Measurements from ENCODE around the gene CDK5RAP1. TPM values are rescaled to one million over a fixed set of nuclear protein-coding genes. Genes with fewer than 3 reads are reported as not detected.
"Not testable (repeated sequence)": the region's sequence is repeated elsewhere in the genome, so short reads cannot be mapped to it uniquely, and the experiment has no call there.

CDK5RAP1 gene
- polyA plus RNA-seq, 2 of the 4 experiments (the other 2 are of a cell fraction): 39.6 to 39.7 TPM

GRCh38 chr20:33391722-33392415, 9.4 kb downstream of the CDK5RAP1 start:
- ChIA-PET CTCF (no interaction called here), POLR2A (interaction anchor here (1.1 kb wide), 1 partner anchor 720 kb away, joined by 5 read pairs; the partner anchor contains the start of gene EIF2S2)
- FAIRE-seq: no peak
- DNase-seq (ENCODE audit: low read depth in 1 of 2, low spot score in 1 of 2): no peak
- ATAC-seq: no peak
- Histone ChIP-seq H3K9me3 (no peaks in the 10 kb centered on the region), H3K27ac (no peak overlapping the region), H3K4me2 (no peak overlapping the region), H3K4me3 (no peak overlapping the region), H3K4me1 (peaks cover 13% of the 10 kb centered on the region)
- TF ChIP-seq HOXB13 (CRISPR knock-in tag; IDR thresholded peaks at IDR 0.05; ENCODE audit: low read depth): no peak
- no peak for TF ChIP-seq HOXB5 (CRISPR knock-in tag; IDR thresholded peaks at IDR 0.05)
- TF ChIP-seq POLR2AphosphoS2 (conservative IDR thresholded peaks at IDR 0.05; ENCODE audit: low read length): no peak
- no peak for TF ChIP-seq FOSB (CRISPR knock-in tag; IDR thresholded peaks at IDR 0.05)
- TF ChIP-seq RNF2 (IDR thresholded peaks at IDR 0.05; ENCODE audit: borderline replicate concordance, low read depth): no peak
- TF ChIP-seq NPAS2 (CRISPR knock-in tag; IDR thresholded peaks at IDR 0.05; ENCODE audit: borderline replicate concordance): no peak
- TF ChIP-seq KDM1A (IDR thresholded peaks at IDR 0.05; ENCODE audit: low read depth): no peak
- TF ChIP-seq HOXA7 (CRISPR knock-in tag; IDR thresholded peaks at IDR 0.05): no peak
- TF ChIP-seq BCL3 (IDR thresholded peaks at IDR 0.05): no peak
- no peak for TF ChIP-seq RCOR1 (IDR thresholded peaks at IDR 0.05; ENCODE audit: low read depth, low read length)
- TF ChIP-seq NFE2L2 (conservative IDR thresholded peaks at IDR 0.05; ENCODE audit: low read length): no peak
- 93% methylated on average over 9 of the region's 9 CpGs for WGBS (ENCODE audit: missing lambda C conversion rate)

- H3K27ac ChIP-seq; H3K4me3 ChIP-seq; FAIRE-seq; H3K9me3 ChIP-seq; CTCF ChIA-PET; H3K4me2 ChIP-seq; DNase-seq (ENCODE audit: low read depth in 1 of 2, low spot score in 1 of 2); POLR2A ChIA-PET; ATAC-seq: not testable (repeated sequence)
- 100% methylated on average over 4 of the region's 36 CpGs for WGBS (ENCODE audit: missing lambda C conversion rate)
- H3K4me1 ChIP-seq: peaks cover 16% of the 10 kb centered on the region
Observed at GRCh38 chr20:33389326-33389725, 12.0 kb downstream of the CDK5RAP1 start.

GRCh38 chr20:33388268-33388667, 13.1 kb downstream of the CDK5RAP1 start:
- Histone ChIP-seq H3K4me1 (peaks cover 16% of the 10 kb centered on the region), H3K4me3 (no peak overlapping the region), H3K4me2 (no peak overlapping the region), H3K27ac (no peak overlapping the region; a peak in 2 of 6 replicates), H3K9me3 (no peaks in the 10 kb centered on the region)
- no peak for FAIRE-seq
- CTCF ChIA-PET: no interaction called here
- no peak for DNase-seq (ENCODE audit: low read depth in 1 of 2, low spot score in 1 of 2)
- POLR2A ChIA-PET: no interaction called here
- TF ChIP-seq RNF2 (IDR thresholded peaks at IDR 0.05; ENCODE audit: borderline replicate concordance, low read depth): no peak
- no peak for TF ChIP-seq FOXS1 (CRISPR knock-in tag; IDR thresholded peaks at IDR 0.05)
- no peak for TF ChIP-seq ZSCAN20 (CRISPR knock-in tag; IDR thresholded peaks at IDR 0.05)
- no peak for TF ChIP-seq MAFK (IDR thresholded peaks at IDR 0.05; ENCODE audit: partially characterized antibody)
- no peak for TF ChIP-seq KDM5A (IDR thresholded peaks at IDR 0.05)
- no peak for TF ChIP-seq HOXA7 (CRISPR knock-in tag; IDR thresholded peaks at IDR 0.05)
- no peak for TF ChIP-seq CBX2 (IDR thresholded peaks at IDR 0.05; ENCODE audit: borderline replicate concordance, low read depth)
- TF ChIP-seq NPAS2 (CRISPR knock-in tag; IDR thresholded peaks at IDR 0.05; ENCODE audit: borderline replicate concordance): no peak
- TF ChIP-seq MYC (IDR thresholded peaks at IDR 0.05; ENCODE audit: borderline replicate concordance, low read length): no peak
- no peak for TF ChIP-seq E2F6 (IDR thresholded peaks at IDR 0.05; ENCODE audit: borderline replicate concordance, low read depth)
- TF ChIP-seq JUNB (IDR thresholded peaks at IDR 0.05): no peak
- no peak for TF ChIP-seq HES2 (IDR thresholded peaks at IDR 0.05)
- TF ChIP-seq ELK1 (IDR thresholded peaks at IDR 0.05; ENCODE audit: low read depth, low read length): no peak
- TF ChIP-seq NR3C1 (IDR thresholded peaks at IDR 0.05): no peak
- no peak for TF ChIP-seq SMC3 (IDR thresholded peaks at IDR 0.05)
- TF ChIP-seq CHD4 (IDR thresholded peaks at IDR 0.05; ENCODE audit: borderline replicate concordance): no peak
- WGBS (ENCODE audit: missing lambda C conversion rate): 95% methylated on average over 3 of the region's 3 CpGs
- no peak for ATAC-seq
